ENCODE data around the gene FLII. TPM values are rescaled to one million over a fixed set of nuclear protein-coding genes. Genes with fewer than 3 reads are reported as not detected.

Gene FLII
- total RNA-seq, 2 donors from 2014 or later, result 247 to 285 TPM

- ATAC-seq (no peak), DNase-seq (ENCODE audit: low spot score) (no peak)
- Mint-ChIP-seq H3K4me1 (ENCODE audit: low read depth in 2 of 2) (peaks cover 0 to 4% of the 10 kb centered on the region in 2 donors), H3K4me3 (no peak overlapping the region), H3K27me3 (no peaks in the 10 kb centered on the region), H3K36me3 (peaks cover 5% of the 10 kb centered on the region), H3K27ac (no peak overlapping the region), H3K9me3 (no peaks in the 10 kb centered on the region)
Observed at GRCh38 chr17:18245038-18245776, 13.3 kb downstream of the FLII start.

GRCh38 chr17:18241229-18241871, 17.2 kb downstream of the FLII start:
- Mint-ChIP-seq H3K9me3 (no peaks in the 10 kb centered on the region), H3K36me3 (no peaks in the 10 kb centered on the region), H3K27ac (no peak overlapping the region), H3K4me3 (no peak overlapping the region), H3K4me1 (ENCODE audit: low read depth in 2 of 2) (no peaks in the 10 kb centered on the region), H3K27me3 (no peaks in the 10 kb centered on the region)
- ATAC-seq (no peak), DNase-seq (ENCODE audit: low spot score) (no peak)

GRCh38 chr17:18240449-18240848, 18.1 kb downstream of the FLII start:
- Mint-ChIP-seq H3K36me3 (no peaks in the 10 kb centered on the region), H3K4me1 (ENCODE audit: low read depth in 2 of 2) (peaks cover 0 to 3% of the 10 kb centered on the region in 2 donors), H3K27ac (no peak overlapping the region), H3K4me3 (no peak overlapping the region), H3K27me3 (no peaks in the 10 kb centered on the region), H3K9me3 (no peaks in the 10 kb centered on the region)
- ATAC-seq (no peak), DNase-seq (ENCODE audit: low spot score) (no peak)

- H3K36me3 Mint-ChIP-seq, result no peaks in the 10 kb centered on the region
- no peaks in the 10 kb centered on the region for H3K27me3 Mint-ChIP-seq
- peaks cover 0 to 3% of the 10 kb centered on the region in 2 donors for H3K4me1 Mint-ChIP-seq (ENCODE audit: low read depth in 2 of 2)
- ATAC-seq, result no peak
- H3K4me3 Mint-ChIP-seq, result no peak overlapping the region
- no peaks in the 10 kb centered on the region for H3K9me3 Mint-ChIP-seq
- DNase-seq (ENCODE audit: low spot score), result no peak
- no peak overlapping the region for H3K27ac Mint-ChIP-seq
Observed at GRCh38 chr17:18238299-18238698, 20.2 kb downstream of the FLII start.

- no peak overlapping the region for H3K4me3 Mint-ChIP-seq
- H3K27ac Mint-ChIP-seq, result no peak overlapping the region
- DNase-seq (ENCODE audit: low spot score), result no peak
- no peaks in the 10 kb centered on the region for H3K27me3 Mint-ChIP-seq
- H3K36me3 Mint-ChIP-seq, result no peaks in the 10 kb centered on the region
- no peaks in the 10 kb centered on the region for H3K9me3 Mint-ChIP-seq
- H3K4me1 Mint-ChIP-seq (ENCODE audit: low read depth in 2 of 2), result peaks cover 0 to 3% of the 10 kb centered on the region in 2 donors
- no peak for ATAC-seq
Observed at GRCh38 chr17:18237461-18237860, 21.1 kb downstream of the FLII start.

GRCh38 chr17:18236494-18236893, 22.0 kb downstream of the FLII start:
- Mint-ChIP-seq H3K4me1 (ENCODE audit: low read depth in 2 of 2) (peaks cover 0 to 3% of the 10 kb centered on the region in 2 donors), H3K27ac (no peak overlapping the region), H3K9me3 (no peaks in the 10 kb centered on the region), H3K27me3 (no peaks in the 10 kb centered on the region), H3K4me3 (no peak overlapping the region), H3K36me3 (no peaks in the 10 kb centered on the region)
- DNase-seq (ENCODE audit: low spot score), result no peak
- ATAC-seq, result no peak

GRCh38 chr17:18235743-18236256, 22.7 kb downstream of the FLII start:
- no peaks in the 10 kb centered on the region for H3K9me3 Mint-ChIP-seq
- H3K4me3 Mint-ChIP-seq, result no peak overlapping the region
- peaks cover 0 to 3% of the 10 kb centered on the region in 2 donors for H3K4me1 Mint-ChIP-seq (ENCODE audit: low read depth in 2 of 2)
- DNase-seq (ENCODE audit: low spot score) (no peak), ATAC-seq (peak in 1 of 2 donors; percentile 31)
- no peaks in the 10 kb centered on the region for H3K36me3 Mint-ChIP-seq
- peak overlapping the region in 1 of 2 donors; percentile 11 for H3K27ac Mint-ChIP-seq
- H3K27me3 Mint-ChIP-seq, result no peaks in the 10 kb centered on the region

- no peaks in the 10 kb centered on the region for H3K9me3 Mint-ChIP-seq
- no peak overlapping the region for H3K27ac Mint-ChIP-seq
- H3K4me3 Mint-ChIP-seq, result no peak overlapping the region
- H3K4me1 Mint-ChIP-seq (ENCODE audit: low read depth in 2 of 2), result peaks cover 0 to 3% of the 10 kb centered on the region in 2 donors
- DNase-seq (ENCODE audit: low spot score), result no peak
- H3K27me3 Mint-ChIP-seq, result no peaks in the 10 kb centered on the region
- no peak for ATAC-seq
- no peaks in the 10 kb centered on the region for H3K36me3 Mint-ChIP-seq
Observed at GRCh38 chr17:18234853-18235380, 23.6 kb downstream of the FLII start.

- H3K36me3 Mint-ChIP-seq, result no peaks in the 10 kb centered on the region
- H3K9me3 Mint-ChIP-seq, result no peaks in the 10 kb centered on the region
- H3K27ac Mint-ChIP-seq, result no peak overlapping the region
- no peak for ATAC-seq
- H3K27me3 Mint-ChIP-seq, result no peaks in the 10 kb centered on the region
- peaks cover 0 to 3% of the 10 kb centered on the region in 2 donors for H3K4me1 Mint-ChIP-seq (ENCODE audit: low read depth in 2 of 2)
- no peak overlapping the region for H3K4me3 Mint-ChIP-seq
- no peak for DNase-seq (ENCODE audit: low spot score)
Observed at GRCh38 chr17:18233803-18234518, 24.6 kb downstream of the FLII start.

GRCh38 chr17:18231164-18231563, 27.4 kb downstream of the FLII start:
- ATAC-seq, result no peak
- no peaks in the 10 kb centered on the region for H3K36me3 Mint-ChIP-seq

GRCh38 chr17:18230288-18231141, 28.0 kb downstream of the FLII start:
- Mint-ChIP-seq H3K27me3 (no peaks in the 10 kb centered on the region), H3K4me1 (ENCODE audit: low read depth in 2 of 2) (peaks cover 6 to 22% of the 10 kb centered on the region in 2 donors), H3K27ac (no peak overlapping the region), H3K36me3 (no peaks in the 10 kb centered on the region), H3K4me3 (no peak overlapping the region), H3K9me3 (no peaks in the 10 kb centered on the region)
- DNase-seq (ENCODE audit: low spot score), result no peak
- ATAC-seq, result no peak

More at GRCh38 chr17:18231164-18231563, 27.4 kb downstream of the FLII start:
- no peaks in the 10 kb centered on the region for H3K27me3 Mint-ChIP-seq
- DNase-seq (ENCODE audit: low spot score), result no peak
- no peak overlapping the region for H3K4me3 Mint-ChIP-seq
- no peaks in the 10 kb centered on the region for H3K9me3 Mint-ChIP-seq
- no peak overlapping the region for H3K27ac Mint-ChIP-seq
- peaks cover 2 to 21% of the 10 kb centered on the region in 2 donors for H3K4me1 Mint-ChIP-seq (ENCODE audit: low read depth in 2 of 2)

GRCh38 chr17:18229771-18230170, 28.8 kb downstream of the FLII start:
- Mint-ChIP-seq H3K4me1 (ENCODE audit: low read depth in 2 of 2) (peaks cover 6 to 22% of the 10 kb centered on the region in 2 donors), H3K27ac (no peak overlapping the region), H3K4me3 (no peak overlapping the region), H3K36me3 (no peaks in the 10 kb centered on the region), H3K27me3 (no peaks in the 10 kb centered on the region), H3K9me3 (no peaks in the 10 kb centered on the region)
- DNase-seq (ENCODE audit: low spot score) (no peak), ATAC-seq (no peak)

GRCh38 chr17:18229254-18229653, 29.3 kb downstream of the FLII start:
- Mint-ChIP-seq H3K36me3 (no peaks in the 10 kb centered on the region), H3K27me3 (no peaks in the 10 kb centered on the region), H3K27ac (no peak overlapping the region), H3K4me3 (no peak overlapping the region), H3K9me3 (no peaks in the 10 kb centered on the region), H3K4me1 (ENCODE audit: low read depth in 2 of 2) (peaks cover 6 to 22% of the 10 kb centered on the region in 2 donors)
- no peak for DNase-seq (ENCODE audit: low spot score)
- ATAC-seq, result no peak

Data from natural killer cell treated with Interleukin-12 subunit alpha and Interleukin-12 subunit beta and Interleukin-15 and Interleukin-18, amount 100 ng/mL, for 72 hours (primary cell).